ENCODE measurements around the gene SLX4IP. TPM values are rescaled to one million over a fixed set of nuclear protein-coding genes. Genes with fewer than 3 reads are reported as not detected.
A peak's percentile ranks its signal among the peaks of the same experiment; 100 is the strongest.

The SLX4IP gene
- total RNA-seq, 1 experiment from 2014 or later, result 11.1 TPM

DNA sequence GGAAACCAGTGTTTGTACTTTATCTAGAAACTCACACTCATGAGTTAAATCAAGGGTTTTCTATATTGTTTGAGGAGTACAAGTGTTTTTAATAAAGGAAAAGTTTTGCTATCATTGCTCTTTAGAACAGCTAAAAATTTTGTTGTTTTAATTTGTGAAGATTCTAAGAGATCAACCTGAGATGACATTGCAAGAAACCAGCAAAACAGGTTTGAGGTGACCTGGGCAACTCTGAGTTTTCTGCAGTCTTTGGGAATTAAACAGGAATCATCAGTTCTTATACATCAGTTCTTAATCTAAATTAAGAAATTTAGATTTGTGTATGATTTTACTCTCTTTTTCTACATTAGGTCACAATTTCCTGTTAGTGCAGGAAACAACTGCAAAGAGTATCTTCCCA is 124.2 kb downstream of the SLX4IP start:
- no TSS peak for BruUV-seq (replicated peaks)
- H3K9me2 ChIP-seq (ENCODE audit: insufficient read depth), result no peaks in the 10 kb centered on the region
- RAD21 ChIA-PET (ENCODE audit: low non-redundant PET in 1 of 2, low total read pairs in 2 of 2, uncharacterized antibody in 2 of 2, unreplicated experiment in 2 of 2), result no interaction called here
- no peak overlapping the region for H2AFZ ChIP-seq (ENCODE audit: low read depth, low read length, poor library complexity, severe bottlenecking)
- TF ChIP-seq TCF7L2 (IDR thresholded peaks at IDR 0.05; ENCODE audit: borderline replicate concordance, extremely low read depth, insufficient read depth, insufficient read length) (no peak), RAD21 (IDR thresholded peaks at IDR 0.05; ENCODE audit: low read depth) (no peak), FOSL1 (IDR thresholded peaks at IDR 0.05; ENCODE audit: low read depth) (no peak), SP1 (IDR thresholded peaks at IDR 0.05; ENCODE audit: low read depth) (peak; percentile 16; the same call in 1 of the 2 replicates)
- TF ChIP-seq, protein P1, sequence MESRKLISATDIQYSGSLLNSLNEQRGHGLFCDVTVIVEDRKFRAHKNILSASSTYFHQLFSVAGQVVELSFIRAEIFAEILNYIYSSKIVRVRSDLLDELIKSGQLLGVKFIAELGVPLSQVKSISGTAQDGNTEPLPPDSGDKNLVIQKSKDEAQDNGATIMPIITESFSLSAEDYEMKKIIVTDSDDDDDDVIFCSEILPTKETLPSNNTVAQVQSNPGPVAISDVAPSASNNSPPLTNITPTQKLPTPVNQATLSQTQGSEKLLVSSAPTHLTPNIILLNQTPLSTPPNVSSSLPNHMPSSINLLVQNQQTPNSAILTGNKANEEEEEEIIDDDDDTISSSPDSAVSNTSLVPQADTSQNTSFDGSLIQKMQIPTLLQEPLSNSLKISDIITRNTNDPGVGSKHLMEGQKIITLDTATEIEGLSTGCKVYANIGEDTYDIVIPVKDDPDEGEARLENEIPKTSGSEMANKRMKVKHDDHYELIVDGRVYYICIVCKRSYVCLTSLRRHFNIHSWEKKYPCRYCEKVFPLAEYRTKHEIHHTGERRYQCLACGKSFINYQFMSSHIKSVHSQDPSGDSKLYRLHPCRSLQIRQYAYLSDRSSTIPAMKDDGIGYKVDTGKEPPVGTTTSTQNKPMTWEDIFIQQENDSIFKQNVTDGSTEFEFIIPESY (IDR thresholded peaks at IDR 0.05; ENCODE audit: extremely low read depth, insufficient replicate concordance, low read length), result no peak
- TF ChIP-seq, protein P2, sequence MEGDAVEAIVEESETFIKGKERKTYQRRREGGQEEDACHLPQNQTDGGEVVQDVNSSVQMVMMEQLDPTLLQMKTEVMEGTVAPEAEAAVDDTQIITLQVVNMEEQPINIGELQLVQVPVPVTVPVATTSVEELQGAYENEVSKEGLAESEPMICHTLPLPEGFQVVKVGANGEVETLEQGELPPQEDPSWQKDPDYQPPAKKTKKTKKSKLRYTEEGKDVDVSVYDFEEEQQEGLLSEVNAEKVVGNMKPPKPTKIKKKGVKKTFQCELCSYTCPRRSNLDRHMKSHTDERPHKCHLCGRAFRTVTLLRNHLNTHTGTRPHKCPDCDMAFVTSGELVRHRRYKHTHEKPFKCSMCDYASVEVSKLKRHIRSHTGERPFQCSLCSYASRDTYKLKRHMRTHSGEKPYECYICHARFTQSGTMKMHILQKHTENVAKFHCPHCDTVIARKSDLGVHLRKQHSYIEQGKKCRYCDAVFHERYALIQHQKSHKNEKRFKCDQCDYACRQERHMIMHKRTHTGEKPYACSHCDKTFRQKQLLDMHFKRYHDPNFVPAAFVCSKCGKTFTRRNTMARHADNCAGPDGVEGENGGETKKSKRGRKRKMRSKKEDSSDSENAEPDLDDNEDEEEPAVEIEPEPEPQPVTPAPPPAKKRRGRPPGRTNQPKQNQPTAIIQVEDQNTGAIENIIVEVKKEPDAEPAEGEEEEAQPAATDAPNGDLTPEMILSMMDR (IDR thresholded peaks at IDR 0.05 in 2 of 3, conservative IDR thresholded peaks at IDR 0.05 in 1 of 3; ENCODE audit: borderline replicate concordance in 1 of 3, insufficient read depth in 1 of 3, low read depth in 2 of 3, low read length in 2 of 3), result no peak
- ATAC-seq, result peak; percentile 33; the same call in 1 of the 2 replicates
- H3K27ac ChIP-seq (ENCODE audit: low read depth, low read length), result peak overlapping the region; percentile 56; the same call in 1 of the 2 replicates
- peaks cover 43 to 55% of the 10 kb centered on the region in 2 experiments for H3K4me1 ChIP-seq (ENCODE audit: control insufficient read depth in 1 of 2, insufficient read depth in 2 of 2, low read length in 2 of 2)
- CTCF ChIA-PET, result no interaction called here
- intact Hi-C loops (cut with micrococcal nuclease), result loop anchor here (10.0 kb wide), 1 partner anchor 86 kb away; no protein-coding TSS in a partner anchor
- H3K36me3 ChIP-seq (ENCODE audit: control insufficient read depth in 1 of 2, insufficient read depth in 2 of 2, low read length in 2 of 2), result no peaks in the 10 kb centered on the region
- H3K4me3 ChIP-seq (replicated peaks in 1 of 2; ENCODE audit: low read depth in 1 of 2, low read length in 2 of 2), result no peak overlapping the region; a peak in 1 of 4 replicates
- peak overlapping the region; percentile 51 for H3K4me2 ChIP-seq (ENCODE audit: low read length)
- H4K20me1 ChIP-seq (ENCODE audit: insufficient read depth), result no peaks in the 10 kb centered on the region
- H3K9ac ChIP-seq (ENCODE audit: low read length), result peak overlapping the region; percentile 18
- H3K79me2 ChIP-seq (ENCODE audit: insufficient read depth, low read length), result no peaks in the 10 kb centered on the region
- no peaks in the 10 kb centered on the region for H3K27me3 ChIP-seq (ENCODE audit: insufficient read depth, low read length)
- no peaks in the 10 kb centered on the region for H3K9me3 ChIP-seq (ENCODE audit: control insufficient read depth in 1 of 2, insufficient read depth in 1 of 2, low read depth in 1 of 2, low read length in 2 of 2)
- DNase-seq (ENCODE audit: low read depth, low spot score), result no peak
- POLR2A ChIA-PET, result no interaction called here

Data from HCT116 (cell line).